DND-41 (cell line): ENCODE measurements around the gene LMO7.
A peak's percentile ranks its signal among the peaks of the same experiment; 100 is the strongest.

Source experiments
- ATAC-seq: fragments of 200-7000 bp; cut with Tn5 transposase; 3 replicates; pipeline ENCODE4 v1.9.1; 2021; ENCODE audit warnings: low read depth; ENCODE audit not compliant: insufficient read depth
- DNase-seq: peaks from one replicate; pipeline ENCODE4 v3.0.0-alpha.2; 2020
- H2AFZ ChIP-seq: 2 replicates; pipeline ENCODE4 v1.6.0; 2012; ENCODE audit warnings: low read depth, low read length
- H3K27ac ChIP-seq: 2 replicates; pipeline ENCODE4 v1.5.1; 2012; ENCODE audit warnings: low read length, inconsistent platforms
- H3K27me3 ChIP-seq: fragments of 200-600 bp; sonication (generic); 2 replicates; pipeline ENCODE4 v1.6.0; 2012; ENCODE audit warnings: low read length, mild to moderate bottlenecking, inconsistent platforms; ENCODE audit not compliant: insufficient read depth, poor library complexity
- H3K36me3 ChIP-seq: 2 replicates; pipeline ENCODE4 v1.5.1; 2012; ENCODE audit warnings: low read length, inconsistent platforms; ENCODE audit not compliant: insufficient read depth
- H3K4me1 ChIP-seq: 2 replicates; pipeline ENCODE4 v1.5.1; 2012; ENCODE audit warnings: mild to moderate bottlenecking, low read length; ENCODE audit not compliant: insufficient read depth
- H3K4me2 ChIP-seq: 2 replicates; pipeline ENCODE4 v1.6.0; 2012; ENCODE audit warnings: mild to moderate bottlenecking, moderate library complexity, low read length, inconsistent platforms; ENCODE audit not compliant: insufficient read depth
- H3K4me3 ChIP-seq, 2 experiments: fragments of 200-600 bp in 1 of 2; shearing (Covaris generic) in 1 of 2; 2 replicates each; pipeline ENCODE4 v1.5.1; 2012 to 2016; ENCODE audit warnings: inconsistent platforms in 2 of 2, low read length in 2 of 2, mild to moderate bottlenecking in 2 of 2, low read depth in 1 of 2, moderate library complexity in 1 of 2
- H3K79me2 ChIP-seq: 2 replicates; pipeline ENCODE4 v1.6.0; 2012; ENCODE audit warnings: low read length, inconsistent platforms; ENCODE audit not compliant: insufficient read depth
- H3K9ac ChIP-seq: 2 replicates; pipeline ENCODE4 v1.6.0; 2012; ENCODE audit warnings: low read depth, mild to moderate bottlenecking, inconsistent platforms, low read length, moderate library complexity
- H3K9me3 ChIP-seq: 2 replicates; pipeline ENCODE4 v1.5.1; 2012; ENCODE audit warnings: low read length, moderate library complexity, mild to moderate bottlenecking, inconsistent platforms; ENCODE audit not compliant: insufficient read depth, severe bottlenecking
- H4K20me1 ChIP-seq: 2 replicates; pipeline ENCODE4 v1.6.0; 2012; ENCODE audit warnings: low read length; ENCODE audit not compliant: insufficient read depth
- EZH2 ChIP-seq: IDR thresholded peaks from 3 replicates; pipeline ENCODE4 v1.6.1; 2012; ENCODE audit warnings: borderline replicate concordance, low read depth, mild to moderate bottlenecking, moderate library complexity, low read length, inconsistent platforms; ENCODE audit not compliant: severe bottlenecking
- TF ChIP-seq, protein P1 (sequence below): IDR thresholded peaks from 2 replicates; pipeline ENCODE4 v1.5.1; 2012; ENCODE audit warnings: borderline replicate concordance, low read length, moderate library complexity, mild to moderate bottlenecking; ENCODE audit not compliant: poor library complexity, severe bottlenecking; ENCODE audit errors: extremely low read depth

LMO7 gene

DNA sequence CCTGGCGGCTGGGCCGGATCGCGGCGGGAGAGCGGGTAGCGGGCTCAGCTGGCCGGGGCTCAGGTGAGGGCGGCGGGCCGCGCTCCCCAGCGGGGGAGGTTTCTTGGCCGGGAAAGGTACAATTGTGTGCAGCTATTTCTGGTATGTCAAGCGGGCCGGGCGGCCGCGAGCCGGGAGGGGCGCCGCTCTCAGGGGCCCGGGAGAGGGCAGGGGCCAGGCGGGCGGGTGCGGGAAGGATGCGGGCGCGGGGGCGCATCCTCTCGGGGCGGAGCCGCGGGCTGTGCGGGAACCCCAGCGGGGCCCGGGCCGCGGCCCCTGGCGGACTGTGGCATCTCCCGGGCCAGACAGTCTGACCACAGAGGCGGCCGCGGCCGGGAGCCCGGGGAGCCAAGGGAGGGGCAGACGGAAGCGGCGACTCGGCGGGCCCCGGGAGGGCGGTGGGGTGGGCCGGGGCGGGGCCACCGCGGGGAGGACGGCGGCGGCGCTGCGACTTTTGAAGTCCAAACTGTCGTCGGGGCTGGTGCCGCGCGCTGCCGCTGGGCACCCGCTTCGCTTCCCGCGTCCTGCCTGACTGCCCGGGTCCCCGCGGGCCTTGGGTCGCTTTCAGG lies at the start of gene LMO7:
Gene LMO7 (plus strand): TSS at position 503 of the 608 bp plus-strand sequence. CDS start 328 bp downstream, outside the sequence.
- Histone ChIP-seq H3K4me1 (peaks cover 14% of the 10 kb centered on the region), H3K36me3 (no peaks in the 10 kb centered on the region), H3K27me3 (no peaks in the 10 kb centered on the region), H4K20me1 (no peaks in the 10 kb centered on the region), H3K9me3 (no peaks in the 10 kb centered on the region), H3K27ac (peak within 1 kb of the TSS; percentile 38; the same call in 1 of the 2 replicates), H3K4me2 (peak within 1 kb of the TSS; percentile 67), H3K79me2 (no peaks in the 10 kb centered on the region), H2AFZ (peak within 1 kb of the TSS; percentile 54), H3K9ac (peak within 1 kb of the TSS; percentile 45), H3K4me3 (peak within 1 kb of the TSS in 1 of 2 experiments; percentile 59; a peak in 2 of 4 replicates)
- ATAC-seq (peak; percentile 76), DNase-seq (peak; percentile 47)
- TF ChIP-seq, protein P1, sequence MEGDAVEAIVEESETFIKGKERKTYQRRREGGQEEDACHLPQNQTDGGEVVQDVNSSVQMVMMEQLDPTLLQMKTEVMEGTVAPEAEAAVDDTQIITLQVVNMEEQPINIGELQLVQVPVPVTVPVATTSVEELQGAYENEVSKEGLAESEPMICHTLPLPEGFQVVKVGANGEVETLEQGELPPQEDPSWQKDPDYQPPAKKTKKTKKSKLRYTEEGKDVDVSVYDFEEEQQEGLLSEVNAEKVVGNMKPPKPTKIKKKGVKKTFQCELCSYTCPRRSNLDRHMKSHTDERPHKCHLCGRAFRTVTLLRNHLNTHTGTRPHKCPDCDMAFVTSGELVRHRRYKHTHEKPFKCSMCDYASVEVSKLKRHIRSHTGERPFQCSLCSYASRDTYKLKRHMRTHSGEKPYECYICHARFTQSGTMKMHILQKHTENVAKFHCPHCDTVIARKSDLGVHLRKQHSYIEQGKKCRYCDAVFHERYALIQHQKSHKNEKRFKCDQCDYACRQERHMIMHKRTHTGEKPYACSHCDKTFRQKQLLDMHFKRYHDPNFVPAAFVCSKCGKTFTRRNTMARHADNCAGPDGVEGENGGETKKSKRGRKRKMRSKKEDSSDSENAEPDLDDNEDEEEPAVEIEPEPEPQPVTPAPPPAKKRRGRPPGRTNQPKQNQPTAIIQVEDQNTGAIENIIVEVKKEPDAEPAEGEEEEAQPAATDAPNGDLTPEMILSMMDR = no peak
- TF ChIP-seq EZH2 = no peak

DNA sequence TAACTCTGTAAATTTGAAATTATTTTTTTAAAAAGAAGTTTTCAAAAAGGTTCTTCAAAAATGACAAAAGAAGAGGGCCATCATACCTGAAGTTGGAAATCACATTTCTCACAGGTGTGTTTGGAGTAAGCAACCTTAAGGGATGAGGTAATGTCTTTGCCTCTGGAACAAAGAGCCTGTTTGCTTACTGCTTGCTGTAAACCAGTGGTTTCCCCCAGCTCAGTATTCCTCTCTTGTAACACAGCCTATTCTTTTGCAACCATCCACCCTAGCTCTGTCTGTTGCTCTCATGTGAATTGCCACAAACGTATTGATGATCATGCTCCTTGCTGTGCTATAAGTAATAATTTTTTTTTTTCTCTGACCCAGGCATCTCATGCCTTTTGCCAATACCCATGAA lies 48.5 kb upstream of the LMO7 start:
- H3K27me3 ChIP-seq = no peaks in the 10 kb centered on the region
- H3K36me3 ChIP-seq = peaks cover 43% of the 10 kb centered on the region
- H2AFZ ChIP-seq = no peak overlapping the region
- H3K9ac ChIP-seq = no peak overlapping the region
- H3K27ac ChIP-seq = no peak overlapping the region
- H3K79me2 ChIP-seq = no peaks in the 10 kb centered on the region
- no peaks in the 10 kb centered on the region for H4K20me1 ChIP-seq
- H3K4me2 ChIP-seq = no peak overlapping the region
- H3K9me3 ChIP-seq = peaks cover 7% of the 10 kb centered on the region
- no peak overlapping the region for H3K4me3 ChIP-seq
- DNase-seq (no peak), ATAC-seq (no peak)
- no peaks in the 10 kb centered on the region for H3K4me1 ChIP-seq
- TF ChIP-seq, protein P1 = no peak
- no peak for TF ChIP-seq EZH2

DNA sequence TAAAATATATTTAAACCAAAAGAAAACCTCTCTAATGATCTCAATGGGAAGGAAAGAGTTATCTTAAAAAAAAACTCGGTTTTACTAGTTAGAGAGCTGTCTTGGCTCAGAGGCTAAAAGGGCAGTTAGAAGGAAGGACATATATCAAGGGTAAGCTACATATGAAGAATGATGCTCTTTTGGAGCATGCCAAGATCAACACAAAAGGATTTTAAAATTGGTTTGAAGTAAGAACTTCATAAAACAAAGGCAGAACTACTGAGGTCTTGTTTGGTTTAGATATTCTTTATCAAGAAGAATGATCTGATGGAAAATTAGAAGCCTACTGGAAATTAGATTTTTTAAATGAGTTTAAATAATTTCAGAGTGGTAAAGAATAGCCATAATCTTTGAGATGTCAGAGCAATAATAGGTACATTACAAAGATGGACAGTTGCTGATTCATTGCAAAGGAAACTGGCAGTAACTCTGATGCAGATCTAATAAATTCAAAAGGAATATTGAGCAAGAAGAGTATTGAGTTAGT lies 39.4 kb upstream of the LMO7 start:
- Histone ChIP-seq H3K4me1 (no peaks in the 10 kb centered on the region), H3K27me3 (no peaks in the 10 kb centered on the region), H4K20me1 (no peaks in the 10 kb centered on the region), H2AFZ (no peak overlapping the region), H3K27ac (no peak overlapping the region), H3K4me2 (no peak overlapping the region), H3K4me3 (no peak overlapping the region), H3K9me3 (no peaks in the 10 kb centered on the region), H3K79me2 (no peaks in the 10 kb centered on the region), H3K9ac (no peak overlapping the region), H3K36me3 (peaks cover 9% of the 10 kb centered on the region; the same call in 1 of the 2 replicates)
- ATAC-seq (no peak), DNase-seq (no peak)
- TF ChIP-seq, protein P1 = no peak
- no peak for TF ChIP-seq EZH2
